Caco-2 (cell line): ENCODE results near the gene SPC25. TPM values are rescaled to one million over a fixed set of nuclear protein-coding genes. Genes with fewer than 3 reads are reported as not detected.

Source experiments
- BruUV-seq: library from RNA; stranded (reverse); fragments of 400-500 nt; replicated peaks from 2 replicates; lab custom pipeline; 2021; lab: Mats Ljungman, UMichigan
- CTCF ChIA-PET: fragments of 300-600 bp; sonication (Branson Sonifier 250); formaldehyde crosslinking; loops from one replicate; lab custom pipeline; 2022; ENCODE audit warnings: antibody characterized with exemption; lab: Charles Lee
- POLR2A ChIA-PET: fragments of 300-600 bp; sonication (Branson Sonifier 250); formaldehyde crosslinking; loops from one replicate; lab custom pipeline; 2022; ENCODE audit warnings: antibody characterized with exemption; lab: Charles Lee
- DNase-seq, 2 experiments: peaks; one replicate each; pipeline versions ENCODE4 v3.0.0 to v3.0.0-alpha.2; 2020 to 2022
- H3K27me3 ChIP-seq: replicated peaks from 2 replicates; pipeline ENCODE4 v1.6.0; 2011; ENCODE audit warnings: low read length; ENCODE audit not compliant: control insufficient read depth, insufficient read depth
- H3K36me3 ChIP-seq: 2 replicates; pipeline ENCODE4 v1.5.1; 2011; ENCODE audit warnings: low read length; ENCODE audit not compliant: control insufficient read depth, insufficient read depth
- H3K4me1 ChIP-seq: fragments of 250-450 bp; sonication (Bioruptor Pico); 2 replicates; pipeline ENCODE4 v1.5.1; 2020; ENCODE audit warnings: mild to moderate bottlenecking
- H3K4me3 ChIP-seq: 2 replicates; pipeline ENCODE4 v1.5.1; 2011; ENCODE audit warnings: low read depth, mild to moderate bottlenecking, control low read depth, low read length
- H3K9me3 ChIP-seq: fragments of 250-450 bp; sonication (Bioruptor Pico); 2 replicates; pipeline ENCODE4 v1.5.1; 2020; ENCODE audit warnings: mild to moderate bottlenecking, moderate library complexity
- H3K27ac Mint-ChIP-seq: one replicate; pipeline ENCODE4 v1.8.0; 2022; ENCODE audit warnings: mixed read lengths; ENCODE audit not compliant: unreplicated experiment
- H3K27me3 Mint-ChIP-seq: one replicate; pipeline ENCODE4 v1.8.0; 2022; ENCODE audit warnings: mixed read lengths; ENCODE audit not compliant: insufficient read depth, unreplicated experiment
- H3K36me3 Mint-ChIP-seq: one replicate; pipeline ENCODE4 v1.8.0; 2022; ENCODE audit warnings: mild to moderate bottlenecking, mixed read lengths; ENCODE audit not compliant: insufficient read depth, unreplicated experiment
- H3K4me1 Mint-ChIP-seq: one replicate; pipeline ENCODE4 v1.8.0; 2022; ENCODE audit warnings: low read depth, mixed read lengths; ENCODE audit not compliant: unreplicated experiment
- H3K4me3 Mint-ChIP-seq: one replicate; pipeline ENCODE4 v1.8.0; 2022; ENCODE audit warnings: mild to moderate bottlenecking, moderate library complexity, mixed read lengths; ENCODE audit not compliant: unreplicated experiment
- H3K9me3 Mint-ChIP-seq: one replicate; pipeline ENCODE4 v1.8.0; 2022; ENCODE audit warnings: mixed read lengths; ENCODE audit not compliant: unreplicated experiment
- CTCF ChIP-seq, 2 experiments: fragments of 200-600 bp in 1 of 2; IDR thresholded peaks; 1 replicate in 1 of 2; 2 replicates in 1 of 2; pipeline versions ENCODE4 v1.5.1 to v1.8.0; 2011 to 2022; ENCODE audit warnings: antibody characterized with exemption in 1 of 2, control low read depth in 1 of 2, inconsistent platforms in 1 of 2, low read depth in 1 of 2, low read length in 1 of 2, mild to moderate bottlenecking in 1 of 2, moderate library complexity in 1 of 2; ENCODE audit not compliant: insufficient read depth in 1 of 2, severe bottlenecking in 1 of 2, unreplicated experiment in 1 of 2
- intact Hi-C: fragments of 100-400 bp; cut with micrococcal nuclease; formaldehyde crosslinking; loops from one replicate; pipeline ENCODE4 v1.10.0; 2022; ENCODE audit not compliant: unreplicated experiment
- total RNA-seq: library from RNA; stranded (reverse); gene quantifications from 2 replicates; pipeline ENCODE4 v1.2.3, GENCODE V29; 2022

The SPC25 gene
- total RNA-seq, 1 experiment from 2014 or later = 32.6 TPM

GRCh38 chr2:168894720-168895119 is 4.5 kb upstream of the SPC25 start:
- H3K36me3 ChIP-seq = no peaks in the 10 kb centered on the region

GRCh38 chr2:168894101-168894500 is 3.9 kb upstream of the SPC25 start:
- no peak for TF ChIP-seq CTCF (IDR thresholded peaks at IDR 0.05; ENCODE audit: insufficient read depth in 1 of 2, low read depth in 1 of 2, low read length in 1 of 2, severe bottlenecking in 1 of 2, unreplicated experiment in 1 of 2)
- intact Hi-C loops = no loop called here
- H3K4me3 ChIP-seq = no peak overlapping the region

More at GRCh38 chr2:168894720-168895119, 4.5 kb upstream of the SPC25 start:
- Histone ChIP-seq H3K4me3 (no peak overlapping the region), H3K27me3 (no peaks in the 10 kb centered on the region; the same call in 1 of the 2 replicates), H3K4me1 (no peaks in the 10 kb centered on the region; the same call in 1 of the 2 replicates), H3K9me3 (no peaks in the 10 kb centered on the region)
- Mint-ChIP-seq H3K4me1 (no peaks in the 10 kb centered on the region), H3K27ac (no peak overlapping the region), H3K9me3 (no peaks in the 10 kb centered on the region), H3K27me3 (peaks cover 21% of the 10 kb centered on the region), H3K36me3 (peaks cover 7% of the 10 kb centered on the region), H3K4me3 (no peak overlapping the region)
- intact Hi-C loops = no loop called here
- CTCF ChIA-PET = no interaction called here
- POLR2A ChIA-PET = no interaction called here
- DNase-seq = no peak
- BruUV-seq = no TSS peak
- TF ChIP-seq CTCF (IDR thresholded peaks at IDR 0.05; ENCODE audit: insufficient read depth in 1 of 2, low read depth in 1 of 2, low read length in 1 of 2, severe bottlenecking in 1 of 2, unreplicated experiment in 1 of 2) = no peak

GRCh38 chr2:168892327-168892726 is 2.1 kb upstream of the SPC25 start:
- Histone ChIP-seq H3K36me3 (no peaks in the 10 kb centered on the region), H3K4me3 (no peak overlapping the region), H3K9me3 (no peaks in the 10 kb centered on the region), H3K4me1 (no peaks in the 10 kb centered on the region; the same call in 1 of the 2 replicates), H3K27me3 (no peaks in the 10 kb centered on the region; the same call in 1 of the 2 replicates)
- Mint-ChIP-seq H3K27ac (no peak overlapping the region), H3K36me3 (peaks cover 10% of the 10 kb centered on the region), H3K4me1 (no peaks in the 10 kb centered on the region), H3K27me3 (peaks cover 17% of the 10 kb centered on the region), H3K4me3 (no peak overlapping the region), H3K9me3 (no peaks in the 10 kb centered on the region)
- POLR2A ChIA-PET = no interaction called here
- intact Hi-C loops = no loop called here
- CTCF ChIA-PET = no interaction called here
- BruUV-seq = no TSS peak
- no peak for TF ChIP-seq CTCF (IDR thresholded peaks at IDR 0.05; ENCODE audit: insufficient read depth in 1 of 2, low read depth in 1 of 2, low read length in 1 of 2, severe bottlenecking in 1 of 2, unreplicated experiment in 1 of 2)
- no peak for DNase-seq

More at GRCh38 chr2:168894101-168894500, 3.9 kb upstream of the SPC25 start:
- Histone ChIP-seq H3K36me3 (no peaks in the 10 kb centered on the region), H3K27me3 (no peaks in the 10 kb centered on the region; the same call in 1 of the 2 replicates), H3K9me3 (no peaks in the 10 kb centered on the region), H3K4me1 (no peaks in the 10 kb centered on the region; the same call in 1 of the 2 replicates)
- Mint-ChIP-seq H3K27me3 (peaks cover 19% of the 10 kb centered on the region), H3K27ac (no peak overlapping the region), H3K36me3 (peaks cover 7% of the 10 kb centered on the region), H3K4me3 (no peak overlapping the region), H3K4me1 (no peaks in the 10 kb centered on the region), H3K9me3 (no peaks in the 10 kb centered on the region)
- BruUV-seq = no TSS peak
- POLR2A ChIA-PET = no interaction called here
- CTCF ChIA-PET = no interaction called here
- DNase-seq = no peak
